Skeletal muscle satellite cell (primary cell): ENCODE data around the gene ZNF483.
"Not testable (repeated sequence)": the region's sequence is repeated elsewhere in the genome, so short reads cannot be mapped to it uniquely, and the experiment has no call there.

ENCODE experiments used
- H3K27me3 ChIP-seq: 2 replicates; pipeline ENCODE4 v1.7.0; 2013; ENCODE audit warnings: low read length; ENCODE audit not compliant: control insufficient read depth, insufficient read depth
- H3K36me3 ChIP-seq: 2 replicates; pipeline ENCODE4 v1.7.0; 2013; ENCODE audit warnings: mild to moderate bottlenecking, control low read depth, low read length; ENCODE audit not compliant: insufficient read depth
- H3K4me1 ChIP-seq: 2 replicates; pipeline ENCODE4 v1.7.0; 2013; ENCODE audit warnings: low read length; ENCODE audit not compliant: control insufficient read depth, insufficient read depth
- H3K4me2 ChIP-seq: 2 replicates; pipeline ENCODE4 v1.7.0; 2013; ENCODE audit warnings: mild to moderate bottlenecking, low read length
- H3K4me3 ChIP-seq: 2 replicates; pipeline ENCODE4 v1.7.0; 2013; ENCODE audit warnings: low read length
- H3K9ac ChIP-seq: 2 replicates; pipeline ENCODE4 v1.7.0; 2013; ENCODE audit warnings: mild to moderate bottlenecking, low read depth, low read length, moderate library complexity
- H3K9me3 ChIP-seq: replicated peaks from 2 replicates; pipeline ENCODE4 v1.7.0; 2013; ENCODE audit warnings: mild to moderate bottlenecking, control low read depth, low read length

Gene ZNF483

GRCh38 chr9:111555425-111555824 is 30.4 kb downstream of the ZNF483 start:
- not testable (repeated sequence) for H3K9me3 ChIP-seq, H3K4me2 ChIP-seq, H3K36me3 ChIP-seq, H3K4me1 ChIP-seq, H3K4me3 ChIP-seq, H3K9ac ChIP-seq, H3K27me3 ChIP-seq

- H3K36me3 ChIP-seq = peaks cover 19% of the 10 kb centered on the region
These were observed 34.1 kb downstream of the ZNF483 start for GRCh38 chr9:111559000-111559610.

GRCh38 chr9:111561165-111561719 is 36.3 kb downstream of the ZNF483 start:
- H3K4me3 ChIP-seq = no peak overlapping the region
- peaks cover 6% of the 10 kb centered on the region for H3K4me1 ChIP-seq
- H3K9me3 ChIP-seq = no peaks in the 10 kb centered on the region
- no peaks in the 10 kb centered on the region for H3K27me3 ChIP-seq
- H3K36me3 ChIP-seq = peaks cover 35% of the 10 kb centered on the region
- no peak overlapping the region for H3K4me2 ChIP-seq
- no peak overlapping the region for H3K9ac ChIP-seq

More at GRCh38 chr9:111559000-111559610, 34.1 kb downstream of the ZNF483 start:
- Histone ChIP-seq H3K4me3 (no peak overlapping the region), H3K4me2 (no peak overlapping the region), H3K27me3 (no peaks in the 10 kb centered on the region), H3K4me1 (peaks cover 6% of the 10 kb centered on the region), H3K9ac (no peak overlapping the region), H3K9me3 (no peaks in the 10 kb centered on the region)

GRCh38 chr9:111566234-111566633 is 41.3 kb downstream of the ZNF483 start:
- peaks cover 76% of the 10 kb centered on the region for H3K36me3 ChIP-seq

GRCh38 chr9:111568127-111568526 is 43.1 kb downstream of the ZNF483 start:
- H3K9ac ChIP-seq, H3K9me3 ChIP-seq, H3K4me3 ChIP-seq, H3K27me3 ChIP-seq, H3K4me1 ChIP-seq, H3K4me2 ChIP-seq: not testable (repeated sequence)
- H3K36me3 ChIP-seq = peaks cover 80% of the 10 kb centered on the region

More at GRCh38 chr9:111566234-111566633, 41.3 kb downstream of the ZNF483 start:
- peaks cover 6% of the 10 kb centered on the region for H3K9me3 ChIP-seq
- H3K4me1 ChIP-seq = no peaks in the 10 kb centered on the region
- no peak overlapping the region for H3K9ac ChIP-seq
- no peak overlapping the region for H3K4me2 ChIP-seq
- no peak overlapping the region for H3K4me3 ChIP-seq
- no peaks in the 10 kb centered on the region for H3K27me3 ChIP-seq

GRCh38 chr9:111572950-111573604 is 48.1 kb downstream of the ZNF483 start:
- Histone ChIP-seq H3K4me2 (no peak overlapping the region), H3K4me1 (peaks cover 4% of the 10 kb centered on the region), H3K4me3 (no peak overlapping the region), H3K9ac (no peak overlapping the region), H3K36me3 (peaks cover 86% of the 10 kb centered on the region), H3K9me3 (peaks cover 6% of the 10 kb centered on the region), H3K27me3 (no peaks in the 10 kb centered on the region)

- Histone ChIP-seq H3K9ac (no peak overlapping the region), H3K4me1 (peaks cover 7% of the 10 kb centered on the region), H3K4me2 (no peak overlapping the region), H3K9me3 (no peaks in the 10 kb centered on the region), H3K4me3 (no peak overlapping the region), H3K36me3 (peaks cover 80% of the 10 kb centered on the region), H3K27me3 (no peaks in the 10 kb centered on the region)
These were observed 57.9 kb downstream of the ZNF483 start for GRCh38 chr9:111582888-111583287.

- peaks cover 7% of the 10 kb centered on the region for H3K4me1 ChIP-seq
- H3K4me3 ChIP-seq = no peak overlapping the region
- no peak overlapping the region for H3K4me2 ChIP-seq
- H3K36me3 ChIP-seq = peaks cover 56% of the 10 kb centered on the region
- H3K27me3 ChIP-seq = no peaks in the 10 kb centered on the region
- no peaks in the 10 kb centered on the region for H3K9me3 ChIP-seq
- H3K9ac ChIP-seq = no peak overlapping the region
These were observed 61.4 kb downstream of the ZNF483 start for GRCh38 chr9:111586378-111586777.

- no peak overlapping the region for H3K4me2 ChIP-seq
- no peak overlapping the region for H3K4me3 ChIP-seq
- H3K4me1 ChIP-seq = no peaks in the 10 kb centered on the region
- H3K27me3 ChIP-seq = no peaks in the 10 kb centered on the region
- H3K9me3 ChIP-seq = no peaks in the 10 kb centered on the region
- H3K9ac ChIP-seq = no peak overlapping the region
- peaks cover 54% of the 10 kb centered on the region for H3K36me3 ChIP-seq
These were observed 63.9 kb downstream of the ZNF483 start for GRCh38 chr9:111588846-111589245.

GRCh38 chr9:111597852-111598732 is 73.1 kb downstream of the ZNF483 start:
- Histone ChIP-seq H3K4me3 (peak overlapping the region; percentile 83), H3K9ac (peak overlapping the region; percentile 82), H3K4me1 (peaks cover 16% of the 10 kb centered on the region), H3K27me3 (no peaks in the 10 kb centered on the region), H3K36me3 (peaks cover 32% of the 10 kb centered on the region), H3K9me3 (no peaks in the 10 kb centered on the region), H3K4me2 (peak overlapping the region; percentile 81)

GRCh38 chr9:111598733-111599091 is 73.7 kb downstream of the ZNF483 start:
- no peaks in the 10 kb centered on the region for H3K27me3 ChIP-seq
- H3K4me1 ChIP-seq = peaks cover 16% of the 10 kb centered on the region
- peaks cover 26% of the 10 kb centered on the region for H3K36me3 ChIP-seq
- H3K4me2 ChIP-seq = peak overlapping the region; percentile 81
- H3K9me3 ChIP-seq = no peaks in the 10 kb centered on the region
- peak overlapping the region; percentile 82 for H3K9ac ChIP-seq
- H3K4me3 ChIP-seq = peak overlapping the region; percentile 83
